ENCODE results near the gene STYX. TPM values are rescaled to one million over a fixed set of nuclear protein-coding genes. Genes with fewer than 3 reads are reported as not detected.

Gene STYX
- total RNA-seq, 1 experiment from 2014 or later: 24.0 TPM

DNA sequence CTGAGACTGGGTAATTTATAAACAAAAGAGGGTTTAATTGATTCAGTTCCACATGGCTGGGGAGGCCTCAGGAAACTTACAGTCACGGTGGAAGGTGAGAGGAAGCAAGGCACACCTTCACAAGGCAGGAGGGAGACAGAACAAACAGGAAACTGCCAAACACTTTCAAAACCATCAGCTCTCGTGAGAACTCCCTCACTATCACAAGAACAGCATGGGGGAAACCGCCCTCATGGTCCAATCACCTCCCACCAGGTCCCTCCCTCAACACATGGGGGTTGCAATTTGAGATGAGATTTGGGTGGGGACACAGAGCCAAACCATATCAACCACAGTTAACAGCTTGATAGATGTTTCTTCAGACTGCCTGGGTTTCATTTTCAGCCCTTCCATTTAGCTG is 67.7 kb downstream of the STYX start:
- Histone ChIP-seq H2BK20ac (ENCODE audit: low read depth, low read length, poor library complexity, severe bottlenecking) (no peak overlapping the region), H2BK15ac (ENCODE audit: low read depth, low read length) (no peak overlapping the region), H3K4me2 (ENCODE audit: insufficient read depth, insufficient read length, low read length) (no peak overlapping the region), H2AFZ (ENCODE audit: low read length) (no peak overlapping the region), H3K23me2 (ENCODE audit: insufficient read length, low read depth, low read length, poor library complexity, severe bottlenecking) (no peaks in the 10 kb centered on the region), H3K4me1 (ENCODE audit: insufficient read depth, low read length) (no peaks in the 10 kb centered on the region), H3K9ac (ENCODE audit: extremely low read depth, insufficient read length, low read length) (no peak overlapping the region), H3T11ph (ENCODE audit: low read length) (no peak overlapping the region), H4K5ac (ENCODE audit: insufficient read length, low read depth, low read length) (no peak overlapping the region), H3K4ac (ENCODE audit: low read depth, low read length) (no peak overlapping the region), H4K20me1 (ENCODE audit: control insufficient read depth, insufficient read depth, insufficient read length) (no peaks in the 10 kb centered on the region), H2AK5ac (ENCODE audit: insufficient read length, low read length) (no peak overlapping the region), H3K79me2 (ENCODE audit: insufficient read depth, low read length) (no peaks in the 10 kb centered on the region), H2BK12ac (ENCODE audit: insufficient read length, low read depth, low read length) (no peak overlapping the region), H3K23ac (ENCODE audit: insufficient read length, low read depth, low read length) (no peak overlapping the region), H3K14ac (ENCODE audit: insufficient read depth, low read length) (no peak overlapping the region), H3K79me1 (ENCODE audit: insufficient read depth, low read depth, low read length, poor library complexity, severe bottlenecking) (no peaks in the 10 kb centered on the region), H3K56ac (ENCODE audit: insufficient read length, low read depth, low read length) (no peak overlapping the region), H3K27me3 (ENCODE audit: insufficient read depth, low read length) (no peaks in the 10 kb centered on the region), H3K9me3 (ENCODE audit: control insufficient read depth, low read depth, low read length) (no peaks in the 10 kb centered on the region), H2BK5ac (ENCODE audit: insufficient read length, low read length) (no peak overlapping the region), H3K27ac (ENCODE audit: insufficient read length, low read depth, low read length) (no peak overlapping the region), H4K91ac (ENCODE audit: insufficient read length, low read depth, low read length) (no peak overlapping the region), H2BK120ac (ENCODE audit: low read depth, low read length, poor library complexity, severe bottlenecking) (no peak overlapping the region), H3K18ac (ENCODE audit: insufficient read length, low read depth, low read length) (no peak overlapping the region), H4K8ac (replicated peaks; ENCODE audit: insufficient read length, low read depth, low read length) (no peak overlapping the region)
- TF ChIP-seq, protein P1, sequence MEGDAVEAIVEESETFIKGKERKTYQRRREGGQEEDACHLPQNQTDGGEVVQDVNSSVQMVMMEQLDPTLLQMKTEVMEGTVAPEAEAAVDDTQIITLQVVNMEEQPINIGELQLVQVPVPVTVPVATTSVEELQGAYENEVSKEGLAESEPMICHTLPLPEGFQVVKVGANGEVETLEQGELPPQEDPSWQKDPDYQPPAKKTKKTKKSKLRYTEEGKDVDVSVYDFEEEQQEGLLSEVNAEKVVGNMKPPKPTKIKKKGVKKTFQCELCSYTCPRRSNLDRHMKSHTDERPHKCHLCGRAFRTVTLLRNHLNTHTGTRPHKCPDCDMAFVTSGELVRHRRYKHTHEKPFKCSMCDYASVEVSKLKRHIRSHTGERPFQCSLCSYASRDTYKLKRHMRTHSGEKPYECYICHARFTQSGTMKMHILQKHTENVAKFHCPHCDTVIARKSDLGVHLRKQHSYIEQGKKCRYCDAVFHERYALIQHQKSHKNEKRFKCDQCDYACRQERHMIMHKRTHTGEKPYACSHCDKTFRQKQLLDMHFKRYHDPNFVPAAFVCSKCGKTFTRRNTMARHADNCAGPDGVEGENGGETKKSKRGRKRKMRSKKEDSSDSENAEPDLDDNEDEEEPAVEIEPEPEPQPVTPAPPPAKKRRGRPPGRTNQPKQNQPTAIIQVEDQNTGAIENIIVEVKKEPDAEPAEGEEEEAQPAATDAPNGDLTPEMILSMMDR (conservative IDR thresholded peaks at IDR 0.05): no peak
- no peaks in the 10 kb centered on the region for H3K36me3 Mint-ChIP-seq (ENCODE audit: insufficient read depth in 1 of 3, low read depth in 3 of 3)
- WGBS (ENCODE audit: extremely low coverage, insufficient read length, low lambda C conversion rate): no CpG with 5 or more reads among the region's 3 CpGs
- H3K4me3 Mint-ChIP-seq: no peak overlapping the region
- no peak for DNase-seq
- H3K9me3 Mint-ChIP-seq: peaks cover 2 to 3% of the 10 kb centered on the region in 2 experiments; a peak in 3 of 5 replicates
- no peaks in the 10 kb centered on the region for H3K27me3 Mint-ChIP-seq (ENCODE audit: low read depth)
- H3K27ac Mint-ChIP-seq: no peak overlapping the region
- H3K4me1 Mint-ChIP-seq: no peaks in the 10 kb centered on the region; a peak in 2 of 4 replicates

All from H9 (cell line).